Measurements from ENCODE around the gene SLC8A1. TPM values are rescaled to one million over a fixed set of nuclear protein-coding genes. Genes with fewer than 3 reads are reported as not detected.

Gene SLC8A1
- total RNA-seq, 1 experiment from 2014 or later, result 1.7 TPM

DNA sequence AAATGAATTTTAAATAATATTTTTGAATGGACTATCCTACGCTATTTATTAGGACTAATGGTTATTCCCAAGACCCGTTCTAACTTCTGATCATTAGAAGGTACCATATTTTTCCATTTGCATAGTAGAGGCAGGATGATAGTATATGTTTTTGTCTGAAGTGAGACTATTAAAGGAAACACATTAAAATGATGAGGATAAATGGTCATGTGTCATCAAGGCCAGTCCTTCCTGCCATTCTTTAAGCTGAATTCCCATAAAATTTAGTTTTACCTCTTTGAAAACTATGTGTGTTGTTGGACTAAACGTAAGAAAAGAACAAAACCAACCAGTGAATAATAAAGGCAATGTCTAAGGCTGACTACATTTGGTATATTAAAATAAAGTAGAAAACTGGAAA lies 121.8 kb downstream of the SLC8A1 start:
- Histone ChIP-seq H2BK20ac (ENCODE audit: low read depth, low read length, poor library complexity, severe bottlenecking) (no peak overlapping the region), H2BK12ac (ENCODE audit: insufficient read length, low read depth, low read length) (no peak overlapping the region), H3K23me2 (ENCODE audit: insufficient read length, low read depth, low read length, poor library complexity, severe bottlenecking) (no peaks in the 10 kb centered on the region), H3K79me2 (ENCODE audit: insufficient read depth, low read length) (no peaks in the 10 kb centered on the region), H3K23ac (ENCODE audit: insufficient read length, low read depth, low read length) (no peak overlapping the region), H4K20me1 (ENCODE audit: control insufficient read depth, insufficient read depth, insufficient read length) (no peaks in the 10 kb centered on the region), H3T11ph (ENCODE audit: low read length) (no peak overlapping the region), H2BK5ac (ENCODE audit: insufficient read length, low read length) (no peak overlapping the region), H2AK5ac (ENCODE audit: insufficient read length, low read length) (no peak overlapping the region), H3K27me3 (ENCODE audit: insufficient read depth, low read length) (no peaks in the 10 kb centered on the region), H4K91ac (ENCODE audit: insufficient read length, low read depth, low read length) (no peak overlapping the region), H2BK120ac (ENCODE audit: low read depth, low read length, poor library complexity, severe bottlenecking) (no peak overlapping the region), H4K8ac (replicated peaks; ENCODE audit: insufficient read length, low read depth, low read length) (no peak overlapping the region), H4K5ac (ENCODE audit: insufficient read length, low read depth, low read length) (no peak overlapping the region), H3K79me1 (ENCODE audit: insufficient read depth, low read depth, low read length, poor library complexity, severe bottlenecking) (no peaks in the 10 kb centered on the region), H3K4ac (ENCODE audit: low read depth, low read length) (no peak overlapping the region), H3K56ac (ENCODE audit: insufficient read length, low read depth, low read length) (no peak overlapping the region), H2AFZ (ENCODE audit: low read length) (no peak overlapping the region), H3K4me2 (ENCODE audit: insufficient read depth, insufficient read length, low read length) (no peak overlapping the region), H2BK15ac (ENCODE audit: low read depth, low read length) (no peak overlapping the region), H3K27ac (ENCODE audit: insufficient read length, low read depth, low read length) (no peak overlapping the region), H3K14ac (ENCODE audit: insufficient read depth, low read length) (no peak overlapping the region), H3K9me3 (ENCODE audit: control insufficient read depth, low read depth, low read length) (no peaks in the 10 kb centered on the region), H3K9ac (ENCODE audit: extremely low read depth, insufficient read length, low read length) (no peak overlapping the region), H3K4me1 (ENCODE audit: insufficient read depth, low read length) (no peaks in the 10 kb centered on the region), H3K18ac (ENCODE audit: insufficient read length, low read depth, low read length) (no peak overlapping the region)
- H3K4me1 Mint-ChIP-seq, result peaks cover 0 to 3% of the 10 kb centered on the region in 2 experiments; a peak in 2 of 4 replicates
- no peaks in the 10 kb centered on the region; a peak in 1 of 7 replicates for H3K36me3 Mint-ChIP-seq (ENCODE audit: insufficient read depth in 1 of 3, low read depth in 3 of 3)
- no peaks in the 10 kb centered on the region for H3K27me3 Mint-ChIP-seq (ENCODE audit: low read depth)
- H3K9me3 Mint-ChIP-seq, result no peaks in the 10 kb centered on the region; a peak in 1 of 5 replicates
- TF ChIP-seq, protein P1, sequence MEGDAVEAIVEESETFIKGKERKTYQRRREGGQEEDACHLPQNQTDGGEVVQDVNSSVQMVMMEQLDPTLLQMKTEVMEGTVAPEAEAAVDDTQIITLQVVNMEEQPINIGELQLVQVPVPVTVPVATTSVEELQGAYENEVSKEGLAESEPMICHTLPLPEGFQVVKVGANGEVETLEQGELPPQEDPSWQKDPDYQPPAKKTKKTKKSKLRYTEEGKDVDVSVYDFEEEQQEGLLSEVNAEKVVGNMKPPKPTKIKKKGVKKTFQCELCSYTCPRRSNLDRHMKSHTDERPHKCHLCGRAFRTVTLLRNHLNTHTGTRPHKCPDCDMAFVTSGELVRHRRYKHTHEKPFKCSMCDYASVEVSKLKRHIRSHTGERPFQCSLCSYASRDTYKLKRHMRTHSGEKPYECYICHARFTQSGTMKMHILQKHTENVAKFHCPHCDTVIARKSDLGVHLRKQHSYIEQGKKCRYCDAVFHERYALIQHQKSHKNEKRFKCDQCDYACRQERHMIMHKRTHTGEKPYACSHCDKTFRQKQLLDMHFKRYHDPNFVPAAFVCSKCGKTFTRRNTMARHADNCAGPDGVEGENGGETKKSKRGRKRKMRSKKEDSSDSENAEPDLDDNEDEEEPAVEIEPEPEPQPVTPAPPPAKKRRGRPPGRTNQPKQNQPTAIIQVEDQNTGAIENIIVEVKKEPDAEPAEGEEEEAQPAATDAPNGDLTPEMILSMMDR (conservative IDR thresholded peaks at IDR 0.05), result no peak
- H3K27ac Mint-ChIP-seq, result no peak overlapping the region
- no peak for DNase-seq
- no peak overlapping the region for H3K4me3 Mint-ChIP-seq
- WGBS (ENCODE audit: extremely low coverage, insufficient read length, low lambda C conversion rate), result no CpG with 5 or more reads among the region's 3 CpGs

Data from H9 (cell line).